Immature natural killer cell (primary cell): ENCODE measurements around the gene DNAJC22. TPM values are rescaled to one million over a fixed set of nuclear protein-coding genes. Genes with fewer than 3 reads are reported as not detected.
"Not testable (repeated sequence)": the region's sequence is repeated elsewhere in the genome, so short reads cannot be mapped to it uniquely, and the experiment has no call there.

ENCODE experiments used
- DNase-seq, 3 donors: peaks; one replicate each; pipeline ENCODE4 v3.0.0; 2022; ENCODE audit warnings: mixed read lengths in 1 of 3
- H3K27ac Mint-ChIP-seq, 6 donors: one replicate each; pipeline ENCODE4 v1.8.0; 2020; ENCODE audit warnings: mixed read lengths in 6 of 6, mild to moderate bottlenecking in 5 of 6, inconsistent platforms in 4 of 6, moderate library complexity in 3 of 6
- H3K27me3 Mint-ChIP-seq, 3 donors: one replicate each; pipeline ENCODE4 v1.8.0; 2020 to 2021; ENCODE audit warnings: low read depth in 3 of 3, mild to moderate bottlenecking in 3 of 3, mixed read lengths in 3 of 3, moderate library complexity in 3 of 3, inconsistent platforms in 1 of 3
- H3K36me3 Mint-ChIP-seq, 3 donors: one replicate each; pipeline ENCODE4 v1.8.0; 2020; ENCODE audit warnings: mixed read lengths in 3 of 3, inconsistent platforms in 2 of 3, mild to moderate bottlenecking in 2 of 3
- H3K4me1 Mint-ChIP-seq, 2 donors: one replicate each; pipeline ENCODE4 v1.8.0; 2020; ENCODE audit warnings: inconsistent platforms in 2 of 2, mild to moderate bottlenecking in 2 of 2, mixed read lengths in 2 of 2, moderate library complexity in 1 of 2
- H3K4me3 Mint-ChIP-seq, 5 donors: one replicate each; pipeline ENCODE4 v1.8.0; 2020; ENCODE audit warnings: mild to moderate bottlenecking in 5 of 5, mixed read lengths in 5 of 5, inconsistent platforms in 3 of 5, moderate library complexity in 3 of 5
- H3K9me3 Mint-ChIP-seq, 6 donors: one replicate each; pipeline ENCODE4 v1.8.0; 2020; ENCODE audit warnings: mild to moderate bottlenecking in 6 of 6, mixed read lengths in 6 of 6, inconsistent platforms in 4 of 6, moderate library complexity in 3 of 6
- polyA plus RNA-seq, 3 donors: library from polyadenylated mRNA; unstranded; fragments of 300-500 nt; fragmentation: Illumina TruSeq; gene quantifications; one replicate each; pipeline ENCODE4 v1.2.3, GENCODE V29; 2021

Gene DNAJC22
- polyA plus RNA-seq, 3 donors from 2014 or later, result not detected

DNA sequence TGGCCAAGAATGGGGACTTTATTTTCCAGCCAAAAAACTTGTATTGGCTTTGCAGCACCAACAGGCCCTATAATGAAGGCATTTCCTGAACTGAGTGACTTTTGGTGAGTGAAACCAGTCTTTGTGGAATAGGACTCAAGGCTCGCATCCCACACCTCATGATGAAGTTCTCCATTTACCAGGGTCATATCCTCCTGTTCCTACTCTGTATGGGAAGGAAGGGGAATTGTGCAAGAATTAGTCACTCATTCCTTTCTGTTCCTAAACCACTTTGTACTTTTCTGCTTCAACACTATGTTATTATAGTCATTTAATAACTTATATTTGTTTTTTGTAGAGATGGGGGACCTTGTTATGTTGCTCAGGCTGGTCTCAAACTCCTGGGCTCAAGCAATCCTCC lies 18.3 kb downstream of the DNAJC22 start:
- DNase-seq, result no peak
- Mint-ChIP-seq H3K27ac (no peak overlapping the region), H3K27me3 (peaks cover 3 to 10% (median 3%) of the 10 kb centered on the region in 3 donors), H3K4me3 (no peak overlapping the region), H3K36me3 (peaks cover 0 to 3% (median 0%) of the 10 kb centered on the region in 3 donors), H3K9me3 (no peaks in the 10 kb centered on the region), H3K4me1 (peaks cover 21 to 34% of the 10 kb centered on the region in 2 donors)

DNA sequence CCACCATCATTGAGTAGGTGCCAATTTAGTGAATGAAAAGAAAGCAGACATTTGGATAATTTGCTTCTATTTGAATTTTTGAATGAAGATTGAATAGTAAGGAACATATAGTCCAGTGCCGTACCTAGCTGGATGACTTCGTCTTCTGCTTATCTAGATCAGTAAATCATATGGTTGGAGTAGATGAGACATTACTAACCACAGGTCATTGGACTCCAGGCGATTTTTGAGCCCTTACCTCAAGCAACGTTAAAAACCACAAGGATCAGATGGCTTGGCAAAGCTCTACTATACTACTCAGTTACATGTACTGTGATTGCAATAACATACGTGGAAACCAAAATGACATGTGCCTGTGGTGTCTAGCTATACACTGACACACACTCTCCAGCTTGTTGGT lies 18.9 kb downstream of the DNAJC22 start:
- DNase-seq, result no peak
- H3K27me3 Mint-ChIP-seq, result peaks cover 3 to 10% (median 3%) of the 10 kb centered on the region in 3 donors
- H3K4me1 Mint-ChIP-seq, result peaks cover 21 to 40% of the 10 kb centered on the region in 2 donors
- H3K27ac Mint-ChIP-seq, result peak overlapping the region in 4 of 6 donors; percentile 6 to 88 (median 47)
- H3K4me3 Mint-ChIP-seq, result peak overlapping the region; percentile 15 to 96 (median 86)
- H3K36me3 Mint-ChIP-seq, result peaks cover 0 to 3% (median 0%) of the 10 kb centered on the region in 3 donors
- no peaks in the 10 kb centered on the region for H3K9me3 Mint-ChIP-seq

DNA sequence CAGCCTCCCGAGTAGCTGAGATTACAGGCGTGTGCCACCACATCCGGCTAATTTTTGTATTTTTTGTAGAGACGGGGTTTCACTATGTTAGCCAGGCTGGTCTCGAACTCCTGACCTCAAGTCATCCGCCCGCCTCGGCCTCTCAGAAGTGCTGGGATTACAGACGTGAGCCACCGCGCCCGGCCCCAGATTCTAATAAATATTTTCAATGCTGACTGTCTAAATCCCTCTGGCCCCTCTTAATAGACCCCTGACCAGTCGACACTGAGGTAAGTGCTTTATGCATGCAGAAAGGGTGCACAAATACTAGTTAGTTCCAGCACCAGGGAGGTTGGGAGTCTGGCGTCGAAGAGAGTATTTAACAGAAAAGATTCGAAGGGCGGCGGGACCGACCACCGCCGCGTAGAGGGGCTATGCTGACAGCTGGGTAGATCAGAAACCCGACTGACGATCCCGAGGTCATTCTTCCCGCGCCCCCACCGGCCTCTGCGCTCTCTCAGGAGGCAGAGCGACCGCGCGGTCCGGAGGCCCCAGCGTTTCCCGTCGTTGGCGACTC lies 19.5 kb downstream of the DNAJC22 start:
- Mint-ChIP-seq H3K27ac (peak overlapping the region; percentile 70 to 98 (median 88)), H3K9me3 (no peaks in the 10 kb centered on the region), H3K4me1 (peaks cover 21 to 42% of the 10 kb centered on the region in 2 donors), H3K27me3 (peaks cover 3 to 10% (median 3%) of the 10 kb centered on the region in 3 donors), H3K4me3 (peak overlapping the region; percentile 77 to 97 (median 92)), H3K36me3 (peaks cover 0 to 3% (median 0%) of the 10 kb centered on the region in 3 donors)
- DNase-seq, result no peak

DNA sequence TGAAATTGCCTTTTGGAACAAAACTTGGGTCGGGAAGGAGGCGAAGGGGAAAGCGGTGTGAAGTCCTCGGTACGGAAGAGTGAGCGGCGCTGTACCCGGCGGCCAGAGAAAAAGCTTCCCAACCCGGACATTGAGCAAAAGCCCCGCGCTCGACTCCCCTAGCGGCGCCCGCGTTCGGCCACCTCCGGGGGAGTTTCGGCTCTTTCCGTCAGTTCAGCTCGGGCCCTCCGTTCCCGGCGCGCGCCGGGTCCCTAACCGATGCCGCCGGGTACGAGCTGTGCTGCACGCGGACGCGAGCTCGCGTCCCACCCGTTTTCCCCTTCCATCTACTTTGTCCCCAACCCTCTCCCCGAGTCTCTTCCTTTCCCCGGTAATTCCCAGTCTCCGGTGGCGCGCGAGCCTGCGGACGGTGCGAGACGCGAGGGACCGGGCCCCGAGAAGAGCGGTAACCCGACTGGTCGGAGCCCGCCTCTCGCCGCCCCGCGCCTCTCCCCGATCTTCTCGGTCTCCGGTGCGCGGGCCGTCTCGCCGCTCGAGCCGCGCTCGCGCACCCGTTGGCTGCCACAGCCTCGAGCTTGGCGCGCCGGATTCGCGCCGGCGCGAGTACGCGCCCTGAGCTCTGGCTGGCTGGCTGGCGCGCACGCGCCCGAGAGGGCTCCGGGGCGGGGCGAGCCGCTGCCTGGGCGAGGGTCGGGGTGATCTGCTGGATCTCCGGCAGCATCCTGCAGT lies 20.1 kb downstream of the DNAJC22 start:
- Mint-ChIP-seq H3K4me3 (peak overlapping the region; percentile 77 to 97 (median 92)), H3K27me3 (peaks cover 0 to 10% (median 3%) of the 10 kb centered on the region in 3 donors), H3K4me1 (peaks cover 21 to 42% of the 10 kb centered on the region in 2 donors), H3K27ac (peak overlapping the region; percentile 70 to 98 (median 88)), H3K9me3 (no peaks in the 10 kb centered on the region), H3K36me3 (no peaks in the 10 kb centered on the region)
- DNase-seq, result peak; percentile 81 to 85 (median 84)

DNA sequence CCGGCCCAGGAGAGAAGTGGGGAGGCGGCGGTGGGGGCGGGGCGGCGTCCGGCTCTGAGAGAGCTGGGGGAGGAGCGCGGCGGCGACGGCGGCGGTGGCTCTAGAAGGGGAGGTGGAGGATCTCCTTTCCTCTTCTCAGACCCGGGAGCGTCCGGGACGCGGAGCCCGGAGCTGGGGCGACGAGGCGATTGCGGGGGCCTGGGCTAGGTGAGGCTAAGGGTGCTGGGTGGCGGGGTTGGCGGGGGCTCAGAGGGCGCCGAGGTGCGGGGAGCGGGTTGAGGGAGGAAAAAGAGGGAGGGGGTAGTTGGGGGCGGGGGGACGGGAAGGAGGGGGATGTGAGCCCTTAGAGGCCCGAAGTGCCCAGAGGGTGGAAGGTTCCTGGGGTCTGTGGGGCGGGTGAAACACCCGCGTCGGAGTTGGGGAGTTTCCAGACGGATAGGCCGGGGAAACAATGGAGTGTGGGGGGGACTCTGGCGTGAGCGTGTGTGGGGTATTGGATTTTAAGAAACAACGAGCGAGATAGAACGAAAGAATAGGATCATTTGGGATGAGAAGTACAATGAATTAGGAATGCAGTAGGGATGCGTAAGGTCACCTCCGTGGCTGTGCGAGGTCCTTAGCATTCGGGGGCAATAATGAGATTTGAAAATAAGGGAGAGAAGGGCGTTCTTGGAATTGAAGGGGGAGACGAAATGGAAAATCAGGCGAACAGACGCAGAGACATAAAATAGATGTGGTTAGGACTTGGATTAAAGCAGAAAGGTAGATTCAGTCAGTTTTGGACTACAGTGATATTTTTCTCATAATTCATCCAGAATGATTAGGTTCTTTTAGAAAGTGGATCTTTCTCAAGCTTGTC lies 20.9 kb downstream of the DNAJC22 start, which contains the start of gene SPATS2:
Gene SPATS2, plus strand, starts transcription at position 82 of the 859 bp plus-strand sequence. CDS start 93,551 bp downstream, outside the sequence.
- Mint-ChIP-seq H3K36me3 (no peaks in the 10 kb centered on the region), H3K4me3 (peak within 1 kb of the TSS; percentile 77 to 97 (median 92)), H3K27me3 (peaks cover 0 to 10% (median 3%) of the 10 kb centered on the region in 3 donors), H3K4me1 (peaks cover 23 to 42% of the 10 kb centered on the region in 2 donors), H3K9me3 (no peaks in the 10 kb centered on the region), H3K27ac (peak within 1 kb of the TSS; percentile 70 to 98 (median 93))
- no peak for DNase-seq

DNA sequence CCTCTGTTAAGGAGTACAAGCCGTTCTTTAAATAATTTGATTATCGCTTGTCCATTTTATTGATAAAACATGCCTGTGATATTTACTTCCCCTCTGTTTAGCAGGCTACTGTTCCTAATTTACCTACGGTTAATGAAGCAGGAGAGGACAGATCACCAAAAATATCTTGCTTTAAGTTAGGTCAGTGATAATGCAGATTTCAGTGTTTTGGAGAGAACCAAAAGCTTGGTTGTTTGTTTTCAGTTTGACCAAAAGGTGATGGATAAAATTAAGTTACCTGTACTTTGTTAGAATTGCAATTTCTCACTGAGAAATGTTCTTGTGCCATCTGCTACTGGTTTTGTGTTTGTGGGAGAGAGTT lies 21.5 kb downstream of the DNAJC22 start:
- Mint-ChIP-seq H3K27me3 (peaks cover 0 to 10% (median 3%) of the 10 kb centered on the region in 3 donors), H3K4me3 (peak overlapping the region; percentile 77 to 97 (median 92)), H3K4me1 (peaks cover 25 to 42% of the 10 kb centered on the region in 2 donors), H3K9me3 (no peaks in the 10 kb centered on the region), H3K27ac (peak overlapping the region; percentile 70 to 98 (median 92)), H3K36me3 (no peaks in the 10 kb centered on the region)
- no peak for DNase-seq

DNA sequence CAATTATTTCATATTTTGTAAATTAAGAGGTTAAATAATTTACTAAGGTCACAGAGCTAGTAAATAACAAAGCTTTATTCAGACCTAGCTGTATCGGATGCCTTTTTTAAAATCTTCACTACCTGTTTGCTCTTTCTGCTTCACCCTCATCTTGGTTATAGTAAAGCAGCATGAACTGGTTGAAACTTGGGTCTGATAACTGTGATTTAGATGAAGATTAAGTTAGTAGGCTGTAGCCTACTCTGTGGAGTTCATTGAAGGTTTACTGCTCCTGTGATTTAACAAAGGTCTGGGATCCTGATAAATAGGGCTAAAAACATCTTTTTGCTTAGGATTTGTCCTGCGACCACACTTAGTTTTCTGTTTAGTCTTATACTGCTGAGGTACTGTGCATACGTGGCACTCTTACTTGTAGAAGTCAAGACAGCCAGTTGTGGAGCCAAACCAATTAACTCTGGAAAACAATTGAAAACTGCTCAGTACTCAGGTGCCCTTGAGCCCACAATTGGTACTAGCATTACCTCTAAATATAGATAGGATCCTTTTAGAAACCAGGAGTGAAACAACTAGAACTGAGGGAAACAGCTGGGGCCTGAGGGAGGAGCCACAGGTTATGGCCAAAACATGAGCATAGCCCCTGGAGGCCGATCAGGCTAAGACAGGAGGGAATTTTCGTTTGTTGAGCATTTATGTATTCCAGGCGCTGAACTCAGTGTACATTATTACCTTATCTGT lies 22.9 kb downstream of the DNAJC22 start:
- Mint-ChIP-seq H3K4me3 (peak overlapping the region in 2 of 5 donors; percentile 15 to 43), H3K4me1 (peaks cover 25 to 42% of the 10 kb centered on the region in 2 donors), H3K27ac (peak overlapping the region in 5 of 6 donors; percentile 13 to 77 (median 54)), H3K36me3 (no peaks in the 10 kb centered on the region), H3K9me3 (no peaks in the 10 kb centered on the region), H3K27me3 (peaks cover 0 to 10% (median 3%) of the 10 kb centered on the region in 3 donors)
- DNase-seq, result no peak

DNA sequence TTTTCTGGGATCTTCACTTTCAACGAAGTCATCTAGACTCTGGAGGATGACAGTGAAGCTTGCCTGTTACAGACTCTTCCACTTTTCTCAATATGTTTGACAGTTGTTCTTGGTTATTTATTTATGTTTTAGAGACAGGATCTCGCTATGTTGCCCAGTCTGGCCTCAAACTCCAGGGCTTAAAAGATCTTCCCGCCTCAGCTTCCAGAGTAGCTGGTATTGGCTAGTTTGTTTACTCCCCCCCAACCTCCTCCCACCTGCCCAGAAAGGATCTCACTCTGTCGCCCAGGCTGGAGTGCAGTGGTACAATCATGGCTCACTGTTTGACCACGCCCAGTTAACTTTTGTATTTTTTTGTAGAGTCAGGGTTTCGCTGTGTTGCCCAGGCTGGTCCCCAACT lies 23.9 kb downstream of the DNAJC22 start:
- Mint-ChIP-seq H3K9me3 (no peaks in the 10 kb centered on the region), H3K36me3 (no peaks in the 10 kb centered on the region), H3K27me3 (peaks cover 0 to 10% (median 3%) of the 10 kb centered on the region in 3 donors), H3K4me1 (peaks cover 23 to 39% of the 10 kb centered on the region in 2 donors), H3K27ac (peak overlapping the region in 2 of 6 donors; percentile 46 to 69), H3K4me3 (no peak overlapping the region)
- no peak for DNase-seq

DNA sequence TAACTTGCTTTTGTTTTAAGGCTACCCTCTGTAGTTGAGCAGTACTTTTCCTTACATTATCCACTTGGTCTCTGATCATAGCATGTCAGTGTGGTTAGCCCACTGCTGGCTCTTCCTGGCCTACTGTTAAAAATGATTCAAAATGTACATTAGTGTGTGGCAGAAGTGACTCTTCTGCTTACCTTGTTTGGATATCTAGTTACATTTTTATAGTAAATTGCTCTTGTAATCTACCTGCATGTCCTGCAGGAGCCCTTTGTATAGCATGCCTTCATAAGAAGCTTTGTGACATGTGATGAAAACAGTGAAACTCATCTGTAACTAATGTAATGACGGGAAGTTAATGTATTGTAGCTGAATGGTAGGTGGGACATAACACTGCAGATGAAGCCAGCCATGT lies 28.7 kb downstream of the DNAJC22 start:
- Mint-ChIP-seq H3K27ac (peak overlapping the region in 1 of 6 donors; percentile 30), H3K4me1 (peaks cover 3 to 4% of the 10 kb centered on the region in 2 donors), H3K9me3 (no peaks in the 10 kb centered on the region), H3K4me3 (no peak overlapping the region), H3K27me3 (peaks cover 0 to 3% (median 0%) of the 10 kb centered on the region in 3 donors), H3K36me3 (peaks cover 0 to 4% (median 0%) of the 10 kb centered on the region in 3 donors)
- DNase-seq, result no peak

DNA sequence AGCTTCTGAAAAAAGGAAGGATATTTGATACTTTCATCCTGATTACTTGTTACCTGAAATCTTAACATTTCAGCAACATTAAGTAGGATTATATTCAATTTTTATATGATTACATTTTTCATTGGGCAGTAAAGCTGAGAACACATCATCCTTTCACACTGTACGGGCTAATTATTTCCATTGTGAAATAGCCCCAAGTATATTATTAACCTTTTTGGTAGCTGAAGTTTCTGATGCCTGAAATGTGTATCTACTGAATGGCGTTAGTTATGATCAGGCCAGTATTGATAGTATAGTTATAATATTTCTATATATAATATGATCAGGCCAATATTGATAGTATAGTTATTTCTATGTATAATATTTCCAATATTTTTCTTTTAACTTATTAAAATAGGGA lies 30.7 kb downstream of the DNAJC22 start:
- no peak for DNase-seq

DNA sequence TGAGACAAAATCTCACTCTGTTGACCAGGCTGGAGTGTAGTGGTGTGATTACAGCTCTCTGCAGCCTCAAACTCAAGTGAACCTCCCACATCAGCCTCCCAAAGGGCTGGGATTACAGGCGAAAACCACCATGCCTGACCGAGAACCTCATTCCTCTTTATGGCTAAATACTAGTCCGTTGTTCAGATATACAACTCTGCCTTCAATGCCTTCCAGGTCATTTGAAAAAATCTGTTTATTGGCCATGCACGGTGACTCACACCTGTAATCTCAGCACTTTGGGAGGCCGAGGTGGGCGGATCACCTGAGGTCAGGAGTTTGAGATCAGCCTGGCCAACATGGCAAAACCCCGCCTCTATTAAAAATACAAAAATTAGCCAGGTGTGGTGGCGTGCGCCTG lies 33.5 kb downstream of the DNAJC22 start:
- not testable (repeated sequence) for H3K4me3 Mint-ChIP-seq, H3K27ac Mint-ChIP-seq, H3K36me3 Mint-ChIP-seq, H3K4me1 Mint-ChIP-seq, H3K27me3 Mint-ChIP-seq, H3K9me3 Mint-ChIP-seq, DNase-seq

More for the DNA sequence above, 30.7 kb downstream of the DNAJC22 start:
- Mint-ChIP-seq H3K4me3 (no peak overlapping the region), H3K4me1 (peaks cover 0 to 3% of the 10 kb centered on the region in 2 donors), H3K36me3 (peaks cover 0 to 4% (median 0%) of the 10 kb centered on the region in 3 donors), H3K9me3 (no peaks in the 10 kb centered on the region), H3K27me3 (peaks cover 0 to 3% (median 0%) of the 10 kb centered on the region in 3 donors), H3K27ac (no peak overlapping the region)

DNA sequence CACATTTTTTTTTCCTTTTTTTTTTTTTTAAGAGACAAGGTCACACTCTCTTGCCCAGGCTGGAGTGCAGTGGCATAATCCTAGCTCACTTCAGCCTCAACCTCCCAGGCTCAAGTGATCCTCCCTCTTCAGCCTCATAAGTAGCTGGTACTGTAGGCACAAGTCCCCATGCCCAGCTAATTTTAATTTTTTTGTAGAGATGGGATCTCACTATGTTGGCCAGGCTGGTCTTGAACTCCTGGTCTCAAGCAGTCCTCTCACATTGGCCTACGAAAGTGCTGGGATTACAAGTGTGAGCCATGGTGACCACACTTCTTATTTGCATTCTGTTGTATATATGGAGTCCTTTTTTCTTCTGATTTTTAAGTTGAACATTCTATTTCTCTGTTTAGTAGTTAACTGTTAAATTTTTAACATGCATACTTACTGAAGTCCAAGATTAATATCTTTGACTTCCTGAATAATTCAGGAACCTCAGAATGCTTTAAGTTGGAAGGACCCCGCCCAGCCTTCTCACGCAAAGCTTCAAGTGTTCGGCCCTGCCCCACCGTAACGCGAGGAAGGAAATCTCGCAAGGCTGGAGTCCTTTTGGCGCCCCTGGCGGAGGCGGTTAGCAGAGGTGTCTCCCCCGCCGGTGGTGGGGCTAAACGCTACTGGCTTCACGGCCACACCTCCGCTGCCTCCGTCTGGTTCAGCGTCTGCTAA lies 42.1 kb downstream of the DNAJC22 start:
- H3K4me3 Mint-ChIP-seq, result peak overlapping the region; percentile 20 to 55 (median 53)
- no peaks in the 10 kb centered on the region for H3K9me3 Mint-ChIP-seq
- H3K4me1 Mint-ChIP-seq, result peaks cover 5 to 8% of the 10 kb centered on the region in 2 donors
- peak overlapping the region in 1 of 6 donors; percentile 64 for H3K27ac Mint-ChIP-seq
- peaks cover 2 to 5% (median 2%) of the 10 kb centered on the region in 3 donors for H3K27me3 Mint-ChIP-seq
- DNase-seq, result peak; percentile 47 to 54 (median 52)
- H3K36me3 Mint-ChIP-seq, result peaks cover 0 to 6% (median 0%) of the 10 kb centered on the region in 3 donors
